HG02938 (cell line): ENCODE data around the gene MBD3L4.
"Not testable (repeated sequence)": the region's sequence is repeated elsewhere in the genome, so short reads cannot be mapped to it uniquely, and the experiment has no call there.

Experiments used
- ATAC-seq: cut with Tn5 transposase; IDR thresholded peaks from one replicate; pipeline ENCODE4 v1.9.1; 2021; ENCODE audit warnings: mild to moderate bottlenecking, moderate library complexity; ENCODE audit not compliant: unreplicated experiment

The MBD3L4 gene

GRCh38 chr19:7051421-7051820 is 11.4 kb upstream of the MBD3L4 start:
- ATAC-seq = not testable (repeated sequence)

GRCh38 chr19:7049021-7049420 is 9.0 kb upstream of the MBD3L4 start, which contains the start of gene MBD3L2:
MBD3L2 (plus strand) TSS chr19:7049321; CDS start chr19:7049374, 53 bp downstream.
- not testable (repeated sequence) for ATAC-seq

- ATAC-seq = not testable (repeated sequence)
These were observed 1.6 kb upstream of the MBD3L4 start for GRCh38 chr19:7041563-7041962.

- not testable (repeated sequence) for ATAC-seq
These were observed 9.7 kb downstream of the MBD3L4 start, which contains the start of gene MBD3L5 for GRCh38 chr19:7030278-7030677. MBD3L5 (plus strand) TSS chr19:7030578; CDS start chr19:7030612, 34 bp downstream.

- ATAC-seq = not testable (repeated sequence)
These were observed 11.2 kb downstream of the MBD3L4 start for GRCh38 chr19:7028790-7029189.

- not testable (repeated sequence) for ATAC-seq
These were observed 18.6 kb downstream of the MBD3L4 start, which contains the start of gene MBD3L2B for GRCh38 chr19:7021331-7021730. MBD3L2B (minus strand) TSS chr19:7021431; CDS start chr19:7021397, 34 bp downstream.

GRCh38 chr19:7018828-7019227 is 21.2 kb downstream of the MBD3L4 start:
- ATAC-seq = no peak

- no peak for ATAC-seq
These were observed 26.3 kb downstream of the MBD3L4 start for GRCh38 chr19:7013678-7014077.

GRCh38 chr19:7010722-7011593 is 29.0 kb downstream of the MBD3L4 start:
- ATAC-seq = no peak

- ATAC-seq = no peak
These were observed 32.1 kb downstream of the MBD3L4 start for GRCh38 chr19:7007859-7008258.

- no peak for ATAC-seq
These were observed 33.8 kb downstream of the MBD3L4 start for GRCh38 chr19:7006135-7006704.

- ATAC-seq = no peak
These were observed 35.6 kb downstream of the MBD3L4 start for GRCh38 chr19:7004313-7004931.

- no peak for ATAC-seq
These were observed 39.2 kb downstream of the MBD3L4 start for GRCh38 chr19:7000816-7001215.

GRCh38 chr19:7000333-7000732 is 39.6 kb downstream of the MBD3L4 start:
- ATAC-seq = no peak

- ATAC-seq = no peak
These were observed 40.0 kb downstream of the MBD3L4 start for GRCh38 chr19:6999933-7000332.

- no peak for ATAC-seq
These were observed 42.1 kb downstream of the MBD3L4 start for GRCh38 chr19:6997679-6998445.

- ATAC-seq = no peak
These were observed 43.2 kb downstream of the MBD3L4 start for GRCh38 chr19:6996810-6997209.

GRCh38 chr19:6995054-6995453 is 44.9 kb downstream of the MBD3L4 start:
- ATAC-seq = no peak

- ATAC-seq = no peak
These were observed 51.7 kb downstream of the MBD3L4 start for GRCh38 chr19:6988257-6988656.

GRCh38 chr19:6987850-6988249 is 52.1 kb downstream of the MBD3L4 start:
- ATAC-seq = no peak
